HL-60 (cell line): ENCODE data around the gene ZNRF1.

ENCODE experiments used
- DNase-seq, 2 experiments: peaks; one replicate each; pipeline ENCODE4 v3.0.0-alpha.2; 2010 to 2020; ENCODE audit warnings: low read depth in 1 of 2, low spot score in 1 of 2
- H3K27ac ChIP-seq: fragments of 250-450 bp; sonication (Bioruptor Pico); replicated peaks from 2 replicates; pipeline ENCODE4 v1.5.1; 2020; ENCODE audit warnings: mild to moderate bottlenecking, moderate library complexity
- H3K27me3 ChIP-seq: fragments of 250-450 bp; sonication (Bioruptor Pico); 2 replicates; pipeline ENCODE4 v1.5.1; 2021; ENCODE audit warnings: mild to moderate bottlenecking, moderate library complexity; ENCODE audit not compliant: insufficient read depth, poor library complexity, severe bottlenecking
- H3K4me3 ChIP-seq: replicated peaks from 2 replicates; pipeline ENCODE4 v1.5.1; 2011; ENCODE audit warnings: mild to moderate bottlenecking, control low read depth, low read length; ENCODE audit not compliant: insufficient read depth
- GABPA ChIP-seq: IDR thresholded peaks from 2 replicates; pipeline ENCODE4 v1.6.1; 2012; ENCODE audit warnings: low read depth
- POLR2AphosphoS5 ChIP-seq: IDR thresholded peaks from 2 replicates; pipeline ENCODE4 v1.6.1; 2012; ENCODE audit warnings: low read depth
- SPI1 ChIP-seq: IDR thresholded peaks from 2 replicates; pipeline ENCODE4 v1.6.1; 2012; ENCODE audit warnings: low read depth, mild to moderate bottlenecking, borderline replicate concordance
- TF ChIP-seq, protein P1 (sequence below): IDR thresholded peaks from one replicate; pipeline ENCODE4 v1.5.1; 2011; ENCODE audit warnings: low read length, control low read depth, inconsistent platforms; ENCODE audit not compliant: insufficient read depth
- TF ChIP-seq, protein P2 (sequence below): IDR thresholded peaks from 2 replicates; pipeline ENCODE4 v1.6.1; 2012; ENCODE audit warnings: low read depth; ENCODE audit not compliant: insufficient replicate concordance

Gene ZNRF1

DNA sequence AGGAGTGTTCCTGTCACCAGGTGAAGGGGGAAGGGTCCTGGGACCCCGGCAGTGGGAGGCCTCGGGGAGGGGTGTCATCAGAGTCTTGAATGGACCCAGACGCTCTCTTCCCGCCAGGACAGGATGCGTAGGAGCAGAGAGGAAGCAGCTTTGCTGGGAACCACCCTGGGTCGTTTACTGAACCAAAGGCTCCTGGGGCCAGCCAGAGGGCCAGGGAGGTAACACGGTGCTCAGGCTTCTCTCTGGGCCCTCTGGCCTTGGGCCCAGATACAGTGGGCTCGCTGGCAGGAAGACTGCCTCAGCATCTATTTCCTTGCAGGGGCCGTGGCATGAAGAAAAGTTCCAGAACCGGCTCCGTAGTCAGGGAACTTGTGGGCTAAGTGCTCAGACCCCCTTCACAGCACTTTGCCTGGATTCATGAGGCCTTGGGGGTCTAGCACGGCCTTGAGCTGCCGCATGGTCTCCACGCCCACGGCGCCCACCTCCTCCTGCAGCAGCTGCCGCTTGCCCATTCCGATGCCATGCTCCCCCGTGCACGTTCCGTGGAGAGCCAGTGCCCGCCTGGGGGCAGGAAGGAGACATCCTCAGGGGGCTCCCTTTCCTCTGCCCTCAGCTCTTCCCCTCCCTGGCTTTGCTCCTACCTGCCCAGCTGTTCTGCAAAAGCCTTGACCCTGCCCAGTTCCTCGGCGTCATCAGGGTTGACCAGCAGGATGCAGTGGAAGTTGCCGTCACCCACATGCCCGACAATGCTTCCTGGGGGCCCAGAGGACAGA, 113.3 kb downstream of the ZNRF1 start:
- no peak overlapping the region for H3K27ac ChIP-seq
- TF ChIP-seq POLR2AphosphoS5, result peak; percentile 18; the same call in 1 of the 2 replicates
- TF ChIP-seq, protein P1, sequence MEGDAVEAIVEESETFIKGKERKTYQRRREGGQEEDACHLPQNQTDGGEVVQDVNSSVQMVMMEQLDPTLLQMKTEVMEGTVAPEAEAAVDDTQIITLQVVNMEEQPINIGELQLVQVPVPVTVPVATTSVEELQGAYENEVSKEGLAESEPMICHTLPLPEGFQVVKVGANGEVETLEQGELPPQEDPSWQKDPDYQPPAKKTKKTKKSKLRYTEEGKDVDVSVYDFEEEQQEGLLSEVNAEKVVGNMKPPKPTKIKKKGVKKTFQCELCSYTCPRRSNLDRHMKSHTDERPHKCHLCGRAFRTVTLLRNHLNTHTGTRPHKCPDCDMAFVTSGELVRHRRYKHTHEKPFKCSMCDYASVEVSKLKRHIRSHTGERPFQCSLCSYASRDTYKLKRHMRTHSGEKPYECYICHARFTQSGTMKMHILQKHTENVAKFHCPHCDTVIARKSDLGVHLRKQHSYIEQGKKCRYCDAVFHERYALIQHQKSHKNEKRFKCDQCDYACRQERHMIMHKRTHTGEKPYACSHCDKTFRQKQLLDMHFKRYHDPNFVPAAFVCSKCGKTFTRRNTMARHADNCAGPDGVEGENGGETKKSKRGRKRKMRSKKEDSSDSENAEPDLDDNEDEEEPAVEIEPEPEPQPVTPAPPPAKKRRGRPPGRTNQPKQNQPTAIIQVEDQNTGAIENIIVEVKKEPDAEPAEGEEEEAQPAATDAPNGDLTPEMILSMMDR, result no peak
- no peaks in the 10 kb centered on the region for H3K27me3 ChIP-seq
- DNase-seq, result no peak
- no peak overlapping the region for H3K4me3 ChIP-seq

DNA sequence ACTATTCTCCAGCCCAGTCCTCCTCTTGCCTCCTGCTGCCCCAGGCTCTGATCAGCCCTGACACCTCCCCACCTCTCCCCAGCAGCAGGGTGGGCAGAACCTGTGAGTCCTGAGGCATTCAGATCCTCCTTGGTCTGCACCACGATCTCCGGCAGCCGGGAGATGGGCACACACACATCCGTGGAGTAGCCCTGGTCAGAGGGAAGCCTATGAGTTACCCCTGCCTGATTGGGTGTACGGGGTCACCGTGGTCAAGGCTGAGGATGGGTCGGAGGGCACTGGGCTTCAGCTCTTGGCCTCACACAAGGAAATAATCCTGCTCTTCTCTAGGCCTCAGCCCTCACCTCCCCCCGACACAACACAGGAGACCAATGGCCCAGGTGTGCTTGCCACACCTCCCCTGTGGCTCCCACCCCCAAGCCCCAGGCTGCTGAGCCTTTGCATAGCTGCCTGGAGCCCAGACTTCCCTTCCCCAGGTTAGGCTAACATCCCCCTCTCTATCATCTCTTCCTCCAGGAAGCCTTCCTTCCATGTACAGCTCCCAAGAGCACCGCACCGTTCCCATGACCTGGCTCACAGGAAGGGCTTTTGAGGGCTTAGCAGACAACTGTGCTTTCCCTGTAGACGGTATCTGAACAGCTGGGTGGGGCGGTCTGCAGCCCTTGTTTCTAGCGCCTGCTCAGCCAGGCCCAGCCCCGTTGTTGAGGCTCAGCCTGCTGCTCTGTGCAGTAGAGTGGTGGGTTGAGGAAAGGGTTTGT, 114.1 kb downstream of the ZNRF1 start:
- DNase-seq, result no peak
- no peak overlapping the region for H3K4me3 ChIP-seq

DNA sequence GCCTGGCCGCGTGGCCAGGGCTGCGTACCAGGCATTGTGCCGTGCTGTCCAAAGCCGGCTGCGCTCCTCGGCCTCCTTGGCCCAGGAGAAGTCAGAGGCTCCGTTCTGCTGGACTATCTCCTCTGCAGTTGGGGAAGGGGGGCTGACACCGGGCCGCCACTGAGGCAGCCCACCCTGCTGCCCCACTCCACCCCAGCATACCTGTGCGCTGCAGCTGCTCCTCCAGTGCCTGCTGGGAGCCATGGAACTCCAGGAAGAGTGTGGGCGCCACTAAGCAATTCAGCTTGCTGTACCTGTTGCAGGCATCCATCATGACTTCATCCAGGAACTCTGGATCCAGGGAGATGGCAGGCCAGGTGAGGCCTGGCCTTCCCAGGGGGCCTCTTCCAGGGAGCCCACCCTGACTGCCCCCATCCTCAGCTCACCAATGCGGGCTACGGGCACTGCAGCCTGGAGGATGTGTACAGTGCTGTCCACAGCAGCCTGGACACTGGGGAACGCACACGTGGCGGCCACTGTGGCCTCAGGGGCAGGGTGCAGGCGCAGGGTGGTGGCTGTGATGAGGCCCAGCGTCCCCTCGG, 114.8 kb downstream of the ZNRF1 start:
- TF ChIP-seq, protein P1, result no peak
- no peak for TF ChIP-seq SPI1
- TF ChIP-seq POLR2AphosphoS5, result no peak
- TF ChIP-seq, protein P2, sequence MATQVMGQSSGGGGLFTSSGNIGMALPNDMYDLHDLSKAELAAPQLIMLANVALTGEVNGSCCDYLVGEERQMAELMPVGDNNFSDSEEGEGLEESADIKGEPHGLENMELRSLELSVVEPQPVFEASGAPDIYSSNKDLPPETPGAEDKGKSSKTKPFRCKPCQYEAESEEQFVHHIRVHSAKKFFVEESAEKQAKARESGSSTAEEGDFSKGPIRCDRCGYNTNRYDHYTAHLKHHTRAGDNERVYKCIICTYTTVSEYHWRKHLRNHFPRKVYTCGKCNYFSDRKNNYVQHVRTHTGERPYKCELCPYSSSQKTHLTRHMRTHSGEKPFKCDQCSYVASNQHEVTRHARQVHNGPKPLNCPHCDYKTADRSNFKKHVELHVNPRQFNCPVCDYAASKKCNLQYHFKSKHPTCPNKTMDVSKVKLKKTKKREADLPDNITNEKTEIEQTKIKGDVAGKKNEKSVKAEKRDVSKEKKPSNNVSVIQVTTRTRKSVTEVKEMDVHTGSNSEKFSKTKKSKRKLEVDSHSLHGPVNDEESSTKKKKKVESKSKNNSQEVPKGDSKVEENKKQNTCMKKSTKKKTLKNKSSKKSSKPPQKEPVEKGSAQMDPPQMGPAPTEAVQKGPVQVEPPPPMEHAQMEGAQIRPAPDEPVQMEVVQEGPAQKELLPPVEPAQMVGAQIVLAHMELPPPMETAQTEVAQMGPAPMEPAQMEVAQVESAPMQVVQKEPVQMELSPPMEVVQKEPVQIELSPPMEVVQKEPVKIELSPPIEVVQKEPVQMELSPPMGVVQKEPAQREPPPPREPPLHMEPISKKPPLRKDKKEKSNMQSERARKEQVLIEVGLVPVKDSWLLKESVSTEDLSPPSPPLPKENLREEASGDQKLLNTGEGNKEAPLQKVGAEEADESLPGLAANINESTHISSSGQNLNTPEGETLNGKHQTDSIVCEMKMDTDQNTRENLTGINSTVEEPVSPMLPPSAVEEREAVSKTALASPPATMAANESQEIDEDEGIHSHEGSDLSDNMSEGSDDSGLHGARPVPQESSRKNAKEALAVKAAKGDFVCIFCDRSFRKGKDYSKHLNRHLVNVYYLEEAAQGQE, result no peak
- no peak for TF ChIP-seq GABPA
- no peak overlapping the region for H3K4me3 ChIP-seq
- no peak for DNase-seq
- no peak overlapping the region for H3K27ac ChIP-seq
- H3K27me3 ChIP-seq, result no peaks in the 10 kb centered on the region

More for the DNA sequence above, 114.1 kb downstream of the ZNRF1 start:
- no peaks in the 10 kb centered on the region for H3K27me3 ChIP-seq
- H3K27ac ChIP-seq, result no peak overlapping the region
- no peak for TF ChIP-seq SPI1
- TF ChIP-seq GABPA, result no peak
- TF ChIP-seq POLR2AphosphoS5, result no peak
- TF ChIP-seq, protein P2, result no peak
- TF ChIP-seq, protein P1, result no peak
